Umbilical cord (tissue), 2 donors: ENCODE measurements around the gene VASN. TPM values are rescaled to one million over a fixed set of nuclear protein-coding genes. Genes with fewer than 3 reads are reported as not detected.

ENCODE experiments used
- DNase-seq: peaks from one replicate; pipeline ENCODE4 v3.0.0-alpha.2; 2015; ENCODE audit warnings: low spot score
- total RNA-seq: library from RNA; depleted of rRNA; stranded (reverse); fragments of >200 nt; gene quantifications from one replicate; pipeline ENCODE4 v1.2.3, GENCODE V29; 2014; ENCODE audit warnings: low replicate concordance; ENCODE audit not compliant: insufficient read depth

The VASN gene
- total RNA-seq, 1 donor from 2014 or later, result 57.3 TPM

DNA sequence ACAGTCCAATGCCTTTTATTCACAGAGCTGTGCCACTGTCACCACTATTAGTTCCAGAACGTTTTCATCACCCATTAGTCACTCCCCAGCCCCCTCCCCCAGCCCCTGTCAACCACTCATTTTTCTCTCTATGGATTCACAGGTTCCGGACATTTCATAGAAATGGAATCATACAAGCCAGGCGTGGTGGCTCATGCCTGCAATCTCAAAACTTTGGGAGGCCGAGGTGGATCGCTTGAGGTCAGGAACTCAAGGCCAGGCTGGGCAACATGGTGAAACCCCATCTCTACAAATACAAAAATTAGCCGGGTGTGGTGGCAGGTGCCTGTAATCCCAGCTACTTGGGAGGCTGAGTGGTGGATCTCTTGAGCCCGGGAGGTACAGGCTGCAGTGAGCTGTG lies 19.8 kb upstream of the VASN start:
- DNase-seq, result no peak

DNA sequence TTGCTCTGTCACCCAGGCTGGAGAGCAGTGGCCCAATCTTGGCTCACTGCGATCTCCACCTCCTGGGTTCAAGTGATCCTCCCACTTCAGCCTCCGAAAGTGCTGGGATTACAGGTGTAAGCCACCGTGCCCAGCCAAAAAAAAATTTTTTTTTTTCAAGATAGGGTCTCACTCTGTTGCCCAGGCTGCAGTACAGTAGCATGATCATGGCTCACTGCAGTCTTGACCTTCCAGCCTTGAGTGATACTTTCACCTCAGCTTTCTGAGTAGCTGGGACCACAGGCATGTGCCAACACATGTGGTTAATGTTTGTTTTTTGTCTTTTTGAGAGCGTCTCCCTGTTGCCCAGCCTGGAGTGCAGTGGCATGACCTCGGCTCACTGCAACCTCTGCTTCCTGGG lies 18.8 kb upstream of the VASN start:
- no peak for DNase-seq

DNA sequence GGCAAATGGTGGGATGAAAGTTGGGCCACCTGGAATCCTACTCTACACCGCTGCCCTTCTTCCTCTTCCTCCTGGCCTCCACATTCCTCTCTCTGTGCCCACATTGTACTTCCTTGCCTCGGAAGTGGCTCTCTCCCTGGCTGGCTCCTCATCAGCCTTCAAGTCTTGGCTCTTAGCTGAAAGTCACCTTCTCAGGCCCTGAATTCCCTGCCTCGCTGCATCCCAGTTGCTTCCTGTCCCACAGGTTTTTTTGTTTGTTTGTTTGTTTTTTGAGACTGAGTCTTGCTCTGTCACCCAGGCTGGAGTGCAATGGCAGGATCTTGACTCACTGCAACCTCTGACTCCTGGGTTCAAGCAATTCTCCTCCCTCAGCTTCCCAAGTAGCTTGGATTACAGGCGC lies 18.0 kb upstream of the VASN start:
- DNase-seq, result no peak

DNA sequence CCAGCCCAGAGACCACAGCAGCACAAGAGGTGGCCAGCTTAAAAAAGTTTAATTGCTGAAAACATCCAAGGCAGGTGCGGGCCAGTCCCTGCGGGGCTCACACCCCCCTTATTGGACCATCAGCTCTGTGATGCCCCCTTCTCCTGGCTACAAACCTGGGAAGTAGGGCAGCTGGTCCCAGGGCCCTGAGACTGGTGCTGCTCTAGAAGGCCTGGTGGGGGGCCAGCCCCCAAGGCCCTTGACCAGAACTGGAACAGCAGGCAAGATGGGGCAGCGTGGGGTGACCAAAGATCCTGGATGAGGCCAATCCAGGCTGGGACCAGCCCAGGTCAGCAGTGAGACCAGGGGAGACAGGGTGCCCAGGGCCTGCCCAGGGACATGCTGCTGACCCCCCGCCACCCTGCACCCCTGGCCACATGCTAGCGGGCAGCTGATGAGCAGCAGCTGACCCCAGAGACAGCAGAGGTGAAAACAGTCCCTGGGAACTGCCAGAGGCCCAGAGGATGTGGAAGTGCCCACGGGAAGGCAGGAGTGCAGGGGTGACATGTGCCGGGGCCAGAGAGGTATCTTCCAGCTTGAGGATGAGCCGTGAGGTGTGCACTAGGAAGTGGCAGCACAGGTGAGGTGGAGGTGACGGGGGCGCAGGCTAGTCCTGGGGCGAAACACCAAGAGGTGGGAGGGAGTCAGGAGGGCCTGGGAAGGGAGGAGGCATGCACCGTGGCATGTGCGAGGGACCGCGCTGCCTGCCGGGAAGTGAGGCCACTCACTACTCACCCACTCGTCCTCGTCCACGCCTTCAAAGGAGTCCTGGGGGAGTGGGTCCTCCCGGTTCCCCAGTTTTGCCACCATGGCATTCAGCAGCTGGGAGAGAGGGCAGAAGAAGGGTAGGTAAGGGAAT lies 16.9 kb upstream of the VASN start:
- DNase-seq, result no peak

DNA sequence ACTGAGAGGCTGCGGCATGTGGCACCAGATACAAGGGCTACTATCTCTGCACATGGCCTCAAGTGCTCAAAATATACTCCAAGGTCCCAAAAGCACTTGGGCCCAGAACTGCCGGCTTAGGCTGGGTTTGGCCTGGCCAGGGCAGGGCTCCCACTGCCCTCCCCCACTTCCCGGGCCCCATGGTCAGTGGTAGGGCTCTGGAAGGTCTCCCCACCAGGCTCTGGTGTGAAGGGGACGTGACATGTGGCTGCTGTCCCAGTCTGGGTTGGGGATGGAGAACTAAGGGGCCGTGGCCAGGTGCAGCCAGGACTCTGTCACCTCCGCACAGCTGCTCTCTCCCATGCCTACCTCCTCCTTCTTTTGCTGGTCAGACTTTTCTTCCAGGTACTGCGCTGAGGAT lies 14.8 kb upstream of the VASN start:
- DNase-seq, result no peak

DNA sequence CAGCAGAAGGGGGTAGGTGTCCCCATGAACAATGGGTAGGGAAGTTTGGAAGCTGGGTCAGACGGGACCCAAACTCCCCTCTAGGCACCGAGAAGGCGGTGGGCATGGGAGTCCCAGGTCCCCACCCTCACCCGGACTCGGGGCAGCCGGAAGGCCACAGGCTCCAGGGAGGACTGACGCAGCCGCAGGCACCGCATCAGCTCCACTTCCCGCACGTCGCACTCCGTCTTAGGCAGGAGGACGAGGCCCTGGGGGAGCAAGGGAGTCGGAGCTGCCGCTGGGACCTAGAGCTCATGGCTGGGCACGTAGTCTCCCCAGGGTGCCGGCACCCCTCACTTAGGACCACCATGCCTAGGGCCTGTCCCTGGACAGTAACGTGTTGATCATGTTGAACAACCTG lies 13.4 kb upstream of the VASN start:
- no peak for DNase-seq

DNA sequence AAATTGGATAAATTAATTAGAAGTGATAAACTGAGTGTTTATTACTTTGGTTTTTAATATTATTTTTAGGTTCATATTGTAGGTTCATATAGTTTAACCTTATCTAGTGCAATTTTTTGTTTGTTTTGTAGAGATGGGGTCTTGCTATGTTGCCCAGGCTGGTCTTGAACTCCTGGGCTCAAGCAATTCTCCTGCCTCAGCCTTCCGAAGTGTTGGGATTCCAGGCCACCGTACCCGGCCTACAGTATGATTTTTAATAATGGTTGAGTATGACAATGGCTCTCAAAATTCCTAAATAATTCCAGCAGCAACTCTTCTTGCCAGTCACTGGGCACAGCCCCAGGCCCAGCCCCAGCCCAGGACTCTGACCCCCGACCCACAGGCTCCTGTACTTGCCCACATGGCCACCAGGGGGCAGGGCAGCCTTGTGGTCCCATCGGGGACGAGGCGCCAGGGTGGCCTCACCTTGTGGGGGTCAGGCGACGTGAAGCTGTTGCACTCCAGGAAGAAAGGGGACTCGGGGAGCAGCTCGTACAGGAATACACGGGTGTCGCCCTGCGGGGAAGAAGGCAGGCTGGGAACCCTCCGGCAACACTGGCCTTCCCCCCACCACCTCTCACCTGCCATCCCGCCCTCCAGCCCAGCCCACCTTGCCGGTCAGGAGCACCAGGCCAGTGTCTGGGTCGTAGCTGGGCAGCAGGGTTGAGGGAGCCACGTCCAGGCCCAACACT lies 12.7 kb upstream of the VASN start:
- DNase-seq, result peak; percentile 47

DNA sequence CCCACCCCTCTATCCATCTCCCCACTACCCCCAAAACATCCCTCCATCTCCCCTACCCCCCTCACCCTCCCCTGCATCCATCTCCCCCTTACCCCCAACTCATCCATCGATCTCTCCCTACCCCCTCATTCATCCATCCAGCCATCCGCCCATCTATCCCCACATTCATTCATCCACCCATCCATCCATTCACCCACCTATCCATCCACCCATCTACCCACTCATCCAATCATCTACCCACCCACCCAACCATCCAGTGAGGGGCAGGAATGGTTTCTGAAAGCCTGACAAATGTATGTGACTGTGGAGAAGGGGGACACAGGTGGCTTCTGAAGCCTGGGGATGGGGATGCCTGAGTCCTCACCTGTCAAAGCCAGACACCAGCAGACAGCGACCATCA lies 11.7 kb upstream of the VASN start:
- DNase-seq, result no peak

DNA sequence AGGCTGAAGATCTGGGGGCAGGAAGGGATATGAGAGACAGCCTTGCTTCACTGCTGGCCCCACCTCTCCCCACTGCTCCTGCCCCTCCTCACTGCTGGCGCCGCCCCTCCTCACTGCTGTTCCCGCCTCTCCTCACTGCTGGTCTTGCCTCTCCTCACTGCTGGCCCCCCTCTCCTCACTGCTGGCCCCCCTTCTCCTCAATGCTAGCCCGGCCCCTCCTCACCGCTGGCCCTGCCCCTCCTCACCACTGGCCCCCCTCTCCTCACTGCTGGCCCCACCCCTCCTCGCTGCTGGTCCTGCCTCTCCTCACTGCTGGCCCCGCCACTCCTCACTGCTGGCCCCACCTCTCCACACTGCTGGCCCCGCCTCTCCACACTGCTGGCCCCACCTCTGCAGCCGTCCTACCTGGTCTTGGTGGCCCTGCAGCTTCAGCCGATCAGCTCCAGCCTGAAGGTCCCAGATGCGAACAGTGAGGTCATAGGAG lies 11.1 kb upstream of the VASN start:
- no peak for DNase-seq

DNA sequence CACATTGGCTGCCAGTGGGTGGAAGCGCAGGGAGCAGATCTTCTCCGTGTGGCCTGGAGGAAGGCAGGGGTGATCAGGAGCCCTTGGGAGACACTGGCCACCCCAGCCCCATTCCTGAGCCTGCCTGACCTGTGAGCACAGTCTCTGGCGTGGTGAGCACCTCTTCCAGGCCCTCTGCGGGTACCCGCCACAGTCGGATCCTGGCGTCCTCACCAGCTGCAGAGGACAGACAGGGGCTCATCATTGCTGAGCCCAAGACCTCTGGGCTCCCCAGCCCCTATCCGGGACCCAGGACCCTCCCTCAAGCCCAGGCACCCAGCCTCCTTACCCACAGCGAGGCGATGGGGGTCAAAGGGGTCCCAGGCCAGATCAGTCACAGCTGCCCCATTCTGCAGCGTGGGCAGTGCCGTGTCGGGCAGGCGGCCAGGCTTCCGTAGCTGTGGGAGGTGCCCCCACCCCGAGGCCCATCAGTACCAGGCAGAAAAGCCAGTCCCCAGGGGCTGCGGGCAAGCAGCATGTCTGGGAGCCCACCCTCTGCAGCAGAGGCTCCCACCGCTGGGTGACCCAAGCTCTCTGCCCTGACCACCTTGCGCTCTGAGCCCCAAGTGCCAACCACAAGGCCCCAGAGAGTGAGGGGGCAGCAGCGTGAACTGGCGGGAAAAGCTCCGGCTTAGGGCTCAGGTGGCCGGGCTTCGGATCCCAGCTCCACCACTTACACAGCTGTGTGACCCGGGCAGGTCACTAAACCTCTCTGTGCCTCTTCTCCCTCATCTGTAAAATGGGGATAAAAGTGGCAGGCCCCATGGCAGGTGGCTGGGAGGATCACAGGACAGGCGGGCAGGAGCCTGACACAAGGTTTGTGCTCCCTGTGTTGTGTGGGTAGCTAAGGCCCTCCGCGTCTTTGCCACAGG lies 10.4 kb upstream of the VASN start:
- no peak for DNase-seq

DNA sequence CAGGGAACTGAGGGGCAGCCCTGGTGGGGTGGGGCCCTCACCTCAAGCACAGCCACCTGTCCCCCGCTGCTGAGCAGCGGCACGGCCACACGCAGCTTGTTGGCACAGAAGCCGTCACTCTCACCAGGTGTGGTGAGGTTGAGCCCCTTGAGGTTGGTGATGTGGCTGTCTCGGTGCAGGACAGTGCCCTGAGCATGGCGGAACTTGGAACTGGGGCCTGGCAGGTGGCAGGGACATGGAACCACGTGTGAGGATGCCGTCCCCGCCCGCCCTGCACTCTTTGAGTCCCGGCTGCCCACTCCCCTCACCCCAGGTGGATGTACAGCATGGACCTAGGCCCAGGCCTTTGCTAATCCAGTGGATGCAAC lies 9.7 kb upstream of the VASN start:
- no peak for DNase-seq

DNA sequence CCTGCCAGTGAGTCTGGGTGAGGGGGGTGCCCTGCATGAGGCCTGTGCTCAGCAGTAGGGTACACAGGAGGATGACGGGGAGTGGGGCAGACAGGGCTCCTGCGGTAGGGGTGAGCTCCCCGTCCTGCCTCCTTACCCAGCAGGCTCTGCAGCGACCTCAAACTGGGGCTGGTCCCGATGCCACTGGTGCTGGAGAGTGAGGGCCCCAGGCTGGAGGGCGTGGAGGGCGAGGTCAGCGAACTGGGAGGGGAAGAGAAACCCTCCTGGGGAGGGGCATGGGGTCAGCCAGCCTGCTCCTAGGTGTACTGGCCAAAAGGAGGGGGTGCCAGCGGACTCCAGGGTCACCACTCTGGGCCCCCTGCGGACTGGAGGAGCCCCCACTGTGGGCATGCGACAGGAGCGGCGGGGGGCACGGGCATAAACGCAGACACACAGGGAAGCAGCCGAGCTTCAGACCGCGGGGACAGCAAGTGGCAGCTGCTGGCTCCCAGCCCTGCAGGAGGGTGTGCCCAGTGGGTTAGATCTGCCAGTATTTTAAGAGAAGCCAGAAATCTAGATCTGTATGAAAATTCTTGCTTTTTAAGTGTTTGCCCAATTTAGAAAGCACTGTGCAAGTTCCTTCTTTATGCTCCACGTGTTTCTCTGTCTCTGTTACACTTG lies 9.0 kb upstream of the VASN start:
- no peak for DNase-seq

DNA sequence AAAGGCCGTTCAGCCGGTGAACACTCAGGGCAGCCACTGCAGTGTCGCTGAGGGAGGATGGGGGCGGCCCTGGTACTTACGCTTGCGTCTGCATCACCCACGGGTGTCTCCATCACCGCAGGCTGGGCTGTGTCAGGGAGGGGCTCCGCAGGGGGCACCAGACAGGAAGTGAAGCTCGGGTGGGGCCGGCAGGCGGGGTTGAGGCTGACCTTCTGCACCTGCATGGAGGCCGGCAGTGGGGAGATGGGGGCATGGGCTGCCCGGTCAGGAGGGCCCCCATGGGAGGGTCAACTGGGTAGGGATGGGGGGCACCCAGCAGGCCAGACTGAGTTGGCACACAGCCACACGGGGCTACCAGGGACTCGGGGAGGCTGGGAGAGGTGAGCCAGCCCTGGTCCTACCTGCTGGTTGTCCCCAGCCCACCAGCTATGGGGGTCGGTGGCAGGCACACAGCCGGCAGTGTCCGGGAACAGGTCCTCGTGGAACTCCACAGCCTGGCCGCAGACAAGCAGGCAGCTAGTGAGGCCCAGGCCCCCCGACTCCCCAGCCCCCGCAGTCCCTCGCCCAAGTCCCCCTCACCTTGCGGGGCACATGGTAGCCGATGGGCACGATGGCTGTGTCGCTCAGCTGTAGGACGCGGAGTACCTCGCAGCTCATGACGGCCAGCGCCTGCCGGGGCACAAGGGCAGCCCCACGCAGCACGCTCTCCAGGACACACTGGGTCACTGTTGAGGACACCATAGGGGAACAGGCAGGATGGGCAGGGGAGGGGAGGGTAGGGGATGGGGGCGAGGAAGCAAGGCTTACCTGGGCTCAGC lies 7.2 kb upstream of the VASN start:
- no peak for DNase-seq

DNA sequence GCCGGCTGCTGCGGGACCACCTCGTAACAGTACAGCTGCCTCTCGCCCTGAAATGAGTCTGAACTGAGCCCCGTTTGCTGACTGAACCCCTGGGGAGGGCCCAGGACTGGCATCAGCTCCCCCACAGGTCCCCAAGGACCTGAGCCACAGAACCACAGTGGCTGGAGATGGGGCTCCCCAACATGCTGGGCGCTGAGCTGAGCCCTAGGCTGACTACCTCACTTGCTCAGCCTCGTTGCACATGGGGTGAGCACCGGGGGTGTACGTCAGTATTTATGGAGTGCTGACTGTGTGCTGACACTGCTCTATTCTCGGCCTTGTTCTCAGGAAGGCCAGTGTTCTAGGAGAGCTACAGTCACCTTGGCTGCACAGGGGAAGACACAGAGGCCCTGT lies 6.6 kb upstream of the VASN start:
- no peak for DNase-seq

DNA sequence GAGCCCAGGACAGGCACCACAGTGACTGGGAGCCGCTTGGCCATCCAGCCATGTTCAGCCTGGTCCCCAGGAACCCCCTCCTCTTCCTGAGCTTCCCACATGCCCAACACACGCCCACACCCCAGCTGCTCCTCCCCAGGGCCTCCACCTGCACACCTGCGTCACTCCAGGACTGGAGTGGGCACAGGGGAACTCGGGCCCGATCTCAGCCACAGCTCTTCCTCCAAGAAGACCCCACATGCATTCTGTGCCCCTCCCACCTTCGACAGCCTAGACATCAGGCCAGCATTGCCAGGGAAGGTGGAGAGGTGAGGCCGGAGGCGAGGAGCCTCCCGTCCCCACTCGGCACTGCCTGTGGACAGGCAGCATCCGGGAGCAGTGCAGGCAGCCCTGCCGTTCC lies 6.0 kb upstream of the VASN start:
- no peak for DNase-seq

DNA sequence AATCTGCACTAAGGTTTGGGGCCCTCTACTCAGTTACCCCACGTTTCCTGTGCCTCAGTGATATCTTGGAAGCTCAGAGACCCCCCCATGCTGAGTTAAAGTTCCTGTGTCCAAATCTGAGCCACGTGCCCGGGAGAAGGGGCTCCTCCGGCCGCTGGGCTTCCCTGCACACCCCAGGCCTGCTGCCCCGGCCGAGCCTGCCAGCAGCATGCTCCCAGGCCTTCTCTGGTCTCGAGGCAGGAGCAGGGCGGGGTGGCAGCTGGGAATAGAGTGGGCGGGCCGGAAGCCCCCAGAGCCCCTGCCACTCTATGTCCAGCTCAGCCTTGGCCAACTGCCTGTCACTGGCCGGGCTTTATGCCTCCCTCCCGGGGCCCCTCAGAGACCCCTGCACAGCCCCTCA lies 5.6 kb upstream of the VASN start:
- DNase-seq, result no peak

DNA sequence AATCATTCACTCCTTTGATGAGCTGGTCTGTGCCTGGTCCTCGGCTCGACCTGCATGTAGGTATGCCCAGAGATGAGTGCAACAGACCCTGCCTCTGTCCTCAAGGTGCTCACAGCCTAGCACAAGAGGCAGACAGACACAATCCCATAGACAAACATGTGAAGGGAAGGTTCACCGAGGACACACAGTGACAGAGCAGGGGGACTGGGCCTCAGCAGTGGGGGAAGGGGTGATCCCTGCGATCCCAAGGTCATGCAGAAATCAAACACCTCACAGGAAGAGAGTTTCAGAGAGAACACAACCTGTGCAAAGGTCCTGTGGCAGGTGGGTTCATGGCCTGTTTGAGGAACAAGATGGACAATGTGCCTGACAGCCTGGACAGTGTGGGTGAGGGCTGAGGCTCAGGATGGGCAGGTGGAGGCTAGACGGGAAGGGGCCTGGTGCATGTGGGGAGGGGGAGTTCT lies 4.2 kb upstream of the VASN start:
- no peak for DNase-seq

DNA sequence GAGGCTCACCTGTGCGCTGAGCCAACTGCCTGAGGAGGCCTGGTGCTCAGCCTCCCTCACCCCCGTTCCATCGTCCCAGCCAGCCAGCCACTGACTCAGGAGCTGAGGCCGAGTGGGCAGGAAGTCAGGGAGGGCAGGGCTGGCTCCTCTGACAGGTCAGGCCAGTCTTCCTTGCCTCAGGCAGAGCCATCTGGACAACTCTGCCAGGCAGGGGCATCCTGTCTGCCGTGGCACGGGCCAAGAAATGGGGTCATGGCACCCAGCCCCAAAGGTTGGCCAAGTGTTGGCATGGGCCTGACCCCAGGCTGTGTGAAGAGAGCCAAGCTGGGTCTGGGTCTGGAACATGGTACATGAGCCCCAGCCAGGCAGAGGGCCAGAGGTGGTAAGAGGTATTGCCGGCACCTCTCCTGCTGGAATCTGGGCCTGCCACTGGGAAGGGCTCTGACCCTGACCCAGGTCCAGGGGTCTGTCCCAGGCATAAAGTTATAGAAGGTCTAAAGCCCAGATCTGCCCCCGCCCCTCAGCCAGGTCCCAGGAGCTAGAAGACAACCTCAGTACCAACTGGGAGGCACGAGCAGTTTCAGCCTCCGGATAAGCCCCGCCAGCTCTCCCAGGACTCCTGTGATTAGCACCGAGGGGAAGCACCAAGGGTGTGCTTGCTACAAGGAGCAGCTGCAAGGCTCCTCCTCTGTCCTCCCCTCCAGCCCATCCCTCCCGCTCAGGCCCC lies 2.5 kb upstream of the VASN start:
- DNase-seq, result no peak

DNA sequence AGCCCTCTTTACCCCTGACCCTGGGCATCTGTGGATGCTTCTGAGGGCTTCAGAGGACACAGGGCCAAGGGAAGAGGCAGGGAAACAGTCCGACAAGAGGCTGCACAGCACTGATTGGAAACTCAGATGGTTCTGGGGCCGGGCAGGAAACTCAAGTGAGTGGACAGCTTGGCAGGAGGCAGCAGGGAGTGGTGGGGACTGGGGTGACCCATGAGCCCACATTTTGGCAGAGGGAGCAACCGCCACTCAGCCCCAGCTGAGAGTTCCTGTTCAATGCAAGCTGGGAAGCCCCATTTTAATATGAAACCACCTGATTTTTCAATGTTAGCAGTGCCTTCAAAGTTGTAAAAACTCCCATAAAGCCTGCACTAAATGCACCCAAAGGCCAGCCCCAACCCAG lies 1.5 kb upstream of the VASN start:
- no peak for DNase-seq
